Hypothalamus (tissue), 51 donors: Measurements from ENCODE around the gene HSF4.

Experiments
- DNase-seq, 51 donors: peaks; one replicate each; lab custom pipeline; 2025; lab: John Stamatoyannopoulos, UW

HSF4 gene

DNA sequence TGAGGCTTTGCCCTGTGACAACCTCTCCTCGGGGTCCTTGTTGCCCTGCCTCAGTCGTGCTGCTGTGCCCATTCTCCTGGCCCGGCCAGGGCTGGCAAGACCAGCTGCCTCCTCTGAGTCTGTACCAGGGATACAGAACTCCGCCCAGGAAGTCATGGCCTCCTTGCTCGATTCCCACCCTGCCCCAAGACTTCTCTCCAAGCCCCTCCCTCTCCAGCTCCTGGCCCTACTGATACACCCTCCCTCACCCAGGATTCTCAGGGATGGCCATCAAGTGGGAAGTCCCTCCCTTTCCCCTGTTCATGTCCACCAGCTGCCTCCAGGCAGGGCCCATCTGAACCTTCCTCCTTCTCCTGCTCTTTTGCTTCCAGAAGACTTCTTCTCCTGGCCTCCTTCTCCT is 51.2 kb downstream of the HSF4 start:
- DNase-seq: no peak

DNA sequence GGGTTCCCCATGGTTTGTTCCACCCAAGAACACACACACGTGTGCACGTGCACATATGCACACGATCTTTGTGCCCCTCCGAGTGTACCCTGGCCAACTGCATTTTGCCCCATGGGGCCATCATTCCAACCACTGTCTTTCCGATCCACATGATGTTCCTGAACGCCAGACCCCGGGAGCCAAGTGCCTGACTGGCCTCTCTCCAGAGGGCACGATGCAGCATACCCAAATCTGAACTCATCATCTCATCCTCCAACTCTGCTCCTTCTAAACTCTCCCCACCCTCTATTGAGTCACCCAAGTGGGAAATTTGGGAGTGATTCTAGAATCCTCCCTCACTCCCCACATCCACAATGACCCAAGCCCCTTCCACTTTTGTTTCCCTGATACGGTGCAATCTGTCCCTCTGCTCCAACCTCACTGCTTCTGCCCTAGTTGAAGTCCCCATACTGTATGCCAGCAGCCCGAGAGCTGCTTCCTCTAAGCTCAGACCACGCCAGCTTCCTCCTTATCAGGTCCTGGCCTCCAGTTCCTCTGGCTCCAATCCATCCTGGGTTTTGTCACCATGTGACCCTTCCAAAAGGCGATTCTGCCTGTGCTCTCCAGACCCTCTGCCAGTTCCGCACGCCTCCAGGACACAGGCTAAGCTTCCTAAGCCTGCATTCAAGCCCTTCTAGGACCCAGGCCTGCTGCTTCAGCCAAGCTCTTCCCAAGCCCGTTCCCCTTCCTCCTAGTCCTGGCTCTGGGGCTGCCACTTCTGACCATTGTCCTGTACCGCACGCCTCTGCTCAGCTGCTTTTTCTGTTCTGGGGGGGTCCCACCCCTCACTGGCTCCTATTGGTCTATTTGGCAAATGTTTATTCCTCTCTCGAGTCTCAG is 52.3 kb downstream of the HSF4 start:
- DNase-seq: peak in 4 of 51 donors; percentile 3 to 26 (median 12)
